Peyer's patch (tissue), 4 donors: ENCODE results near the gene OR10A7. TPM values are rescaled to one million over a fixed set of nuclear protein-coding genes. Genes with fewer than 3 reads are reported as not detected.
"Not testable (repeated sequence)": the region's sequence is repeated elsewhere in the genome, so short reads cannot be mapped to it uniquely, and the experiment has no call there.

Experiments
- DNase-seq, 3 donors: peaks; one replicate each; pipeline ENCODE4 v3.0.0-alpha.2; 2017 to 2019
- H3K27ac ChIP-seq, 4 donors: fragments of 200-600 bp; sonication (generic); one replicate each; pipeline ENCODE4 v1.5.1; 2016 to 2019
- H3K27me3 ChIP-seq, 2 donors: fragments of 200-600 bp; sonication (generic); one replicate each; pipeline ENCODE4 v1.5.1; 2019
- H3K36me3 ChIP-seq, 3 donors: fragments of 200-600 bp; sonication (generic); one replicate each; pipeline ENCODE4 v1.5.1; 2016 to 2019
- H3K4me1 ChIP-seq, 4 donors: fragments of 200-600 bp; sonication (generic); one replicate each; pipeline ENCODE4 v1.5.1; 2016 to 2019
- H3K4me3 ChIP-seq, 4 donors: fragments of 200-600 bp; sonication (generic); 1 replicate in 3 of 4; 2 replicates in 1 of 4; pipeline ENCODE4 v1.5.1; 2016 to 2019; ENCODE audit warnings: mild to moderate bottlenecking in 1 of 4
- H3K9me3 ChIP-seq, 4 donors: fragments of 200-600 bp; sonication (generic); one replicate each; pipeline ENCODE4 v1.5.1; 2016 to 2019; ENCODE audit warnings: mild to moderate bottlenecking in 1 of 4
- POLR2A ChIP-seq, 2 donors: fragments of 450-650 bp; IDR thresholded peaks; one replicate each; pipeline ENCODE4 v1.5.1; 2017; ENCODE audit warnings: antibody characterized with exemption in 2 of 2, mild to moderate bottlenecking in 2 of 2, moderate library complexity in 2 of 2
- total RNA-seq, 4 donors: library from RNA; depleted of rRNA; stranded (reverse); fragments of >200 nt; gene quantifications; one replicate each; pipeline ENCODE4 v1.1.0, GENCODE V29; 2016
- TF ChIP-seq, protein P1 (sequence below), 6 experiments: fragments of 450-650 bp in 4 of 6; fragments of 200-600 bp in 2 of 6; sonication (generic) in 1 of 6; IDR thresholded peaks; one replicate each; pipeline ENCODE4 v1.5.1; 2017 to 2019; ENCODE audit warnings: antibody characterized with exemption in 6 of 6, mild to moderate bottlenecking in 3 of 6, moderate library complexity in 1 of 6

The OR10A7 gene, protein sequence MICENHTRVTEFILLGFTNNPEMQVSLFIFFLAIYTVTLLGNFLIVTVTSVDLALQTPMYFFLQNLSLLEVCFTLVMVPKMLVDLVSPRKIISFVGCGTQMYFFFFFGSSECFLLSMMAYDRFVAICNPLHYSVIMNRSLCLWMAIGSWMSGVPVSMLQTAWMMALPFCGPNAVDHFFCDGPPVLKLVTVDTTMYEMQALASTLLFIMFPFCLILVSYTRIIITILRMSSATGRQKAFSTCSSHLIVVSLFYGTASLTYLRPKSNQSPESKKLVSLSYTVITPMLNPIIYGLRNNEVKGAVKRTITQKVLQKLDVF
- not detected for total RNA-seq

DNA sequence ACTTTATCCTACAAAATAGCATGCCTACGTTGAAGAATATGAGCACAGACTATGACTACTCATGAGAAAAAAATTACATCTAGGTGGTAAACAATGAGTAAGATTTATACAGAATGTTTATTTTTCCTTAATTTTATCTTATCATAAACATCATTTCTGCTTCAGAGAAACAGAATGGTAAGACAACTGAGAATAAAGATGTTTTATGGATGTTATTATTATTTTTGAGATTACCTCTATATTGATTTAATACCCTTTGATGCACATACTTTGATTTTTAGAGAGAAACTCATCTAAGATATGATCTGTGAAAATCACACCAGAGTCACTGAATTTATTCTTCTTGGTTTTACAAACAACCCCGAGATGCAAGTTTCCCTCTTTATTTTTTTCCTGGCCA, at the start of gene OR10A7:
Gene OR10A7 (plus strand): TSS at position 301 of the 400 bp plus-strand sequence. CDS start 0 bp downstream, at position 301.
- no peaks in the 10 kb centered on the region for H3K9me3 ChIP-seq
- H3K4me1 ChIP-seq, result no peaks in the 10 kb centered on the region
- no peak within 1 kb of the TSS for H3K27ac ChIP-seq
- TF ChIP-seq POLR2A (IDR thresholded peaks at IDR 0.05), result no peak
- H3K4me3 ChIP-seq, result no peak within 1 kb of the TSS
- no peaks in the 10 kb centered on the region for H3K27me3 ChIP-seq
- DNase-seq, result no peak
- H3K36me3 ChIP-seq, result no peaks in the 10 kb centered on the region

DNA sequence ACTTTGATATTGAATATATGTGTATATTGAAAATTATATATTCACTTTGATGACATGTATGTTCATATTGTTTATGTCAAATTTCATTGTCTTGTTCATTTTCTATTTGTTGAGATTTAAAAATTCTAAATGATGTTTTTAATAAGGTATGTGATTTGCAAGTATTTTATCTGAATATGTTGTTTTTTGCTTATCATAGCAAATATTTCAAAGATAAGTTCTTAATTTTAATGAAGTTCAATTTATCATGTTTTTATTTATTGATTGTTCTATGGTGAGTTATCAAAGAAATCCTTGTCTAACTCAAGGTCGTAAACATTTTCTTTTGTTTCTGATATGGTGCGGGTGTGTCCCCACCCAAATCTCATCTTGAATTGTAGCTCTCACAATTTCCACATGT, 49.4 kb upstream of the OR10A7 start:
- Histone ChIP-seq H3K36me3 (no peaks in the 10 kb centered on the region), H3K9me3 (no peaks in the 10 kb centered on the region), H3K27me3 (no peaks in the 10 kb centered on the region), H3K4me1 (no peaks in the 10 kb centered on the region), H3K27ac (no peak overlapping the region), H3K4me3 (no peak overlapping the region)
- DNase-seq, result no peak
- TF ChIP-seq, protein P1, sequence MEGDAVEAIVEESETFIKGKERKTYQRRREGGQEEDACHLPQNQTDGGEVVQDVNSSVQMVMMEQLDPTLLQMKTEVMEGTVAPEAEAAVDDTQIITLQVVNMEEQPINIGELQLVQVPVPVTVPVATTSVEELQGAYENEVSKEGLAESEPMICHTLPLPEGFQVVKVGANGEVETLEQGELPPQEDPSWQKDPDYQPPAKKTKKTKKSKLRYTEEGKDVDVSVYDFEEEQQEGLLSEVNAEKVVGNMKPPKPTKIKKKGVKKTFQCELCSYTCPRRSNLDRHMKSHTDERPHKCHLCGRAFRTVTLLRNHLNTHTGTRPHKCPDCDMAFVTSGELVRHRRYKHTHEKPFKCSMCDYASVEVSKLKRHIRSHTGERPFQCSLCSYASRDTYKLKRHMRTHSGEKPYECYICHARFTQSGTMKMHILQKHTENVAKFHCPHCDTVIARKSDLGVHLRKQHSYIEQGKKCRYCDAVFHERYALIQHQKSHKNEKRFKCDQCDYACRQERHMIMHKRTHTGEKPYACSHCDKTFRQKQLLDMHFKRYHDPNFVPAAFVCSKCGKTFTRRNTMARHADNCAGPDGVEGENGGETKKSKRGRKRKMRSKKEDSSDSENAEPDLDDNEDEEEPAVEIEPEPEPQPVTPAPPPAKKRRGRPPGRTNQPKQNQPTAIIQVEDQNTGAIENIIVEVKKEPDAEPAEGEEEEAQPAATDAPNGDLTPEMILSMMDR (IDR thresholded peaks at IDR 0.05), result no peak
- TF ChIP-seq POLR2A (IDR thresholded peaks at IDR 0.05), result no peak

DNA sequence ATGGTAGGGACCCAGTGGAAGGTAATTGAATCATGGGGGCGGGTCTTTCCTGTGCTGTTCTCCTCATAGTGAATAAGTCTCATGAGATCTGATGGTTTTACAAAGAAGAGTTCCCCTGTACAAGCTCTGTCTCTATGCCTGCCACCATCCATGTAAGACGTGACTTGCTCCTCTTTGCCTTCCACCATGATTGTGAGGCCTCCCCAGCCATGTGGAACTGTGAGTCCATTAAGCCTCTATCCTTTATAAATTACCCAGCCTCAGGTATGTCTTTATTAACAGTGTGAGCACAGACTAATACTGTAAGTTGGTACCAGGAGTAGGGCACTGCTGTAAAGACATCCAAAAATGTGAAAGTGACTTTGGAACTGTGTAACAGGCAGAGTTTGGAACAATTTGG, 49.0 kb upstream of the OR10A7 start:
- H3K27ac ChIP-seq, H3K36me3 ChIP-seq, H3K4me3 ChIP-seq, H3K4me1 ChIP-seq, H3K9me3 ChIP-seq, H3K27me3 ChIP-seq, DNase-seq: not testable (repeated sequence)

DNA sequence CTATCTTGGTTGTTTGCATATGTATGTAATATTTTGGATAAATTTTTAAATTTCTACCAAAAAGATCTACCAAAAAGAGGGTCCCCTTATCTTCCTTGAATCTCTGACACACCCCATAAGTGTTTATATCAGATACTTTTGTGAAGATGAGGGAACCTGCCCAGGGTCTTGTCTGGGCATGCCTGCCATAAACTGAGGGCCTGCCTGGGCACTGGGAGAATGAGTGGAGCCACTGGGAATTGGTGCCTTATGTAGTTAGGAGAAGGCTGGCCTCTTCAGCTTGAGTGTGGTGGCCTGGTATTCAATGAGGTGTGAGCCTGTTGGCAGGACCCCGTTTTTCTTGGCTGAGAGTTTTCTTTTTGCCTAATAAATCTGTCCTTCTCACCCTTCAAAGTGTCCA, 48.1 kb upstream of the OR10A7 start:
- no peak for DNase-seq
- Histone ChIP-seq H3K9me3 (no peaks in the 10 kb centered on the region), H3K27ac (no peak overlapping the region), H3K4me3 (no peak overlapping the region), H3K4me1 (no peaks in the 10 kb centered on the region), H3K36me3 (no peaks in the 10 kb centered on the region), H3K27me3 (no peaks in the 10 kb centered on the region)
- TF ChIP-seq, protein P1 (IDR thresholded peaks at IDR 0.05), result no peak

DNA sequence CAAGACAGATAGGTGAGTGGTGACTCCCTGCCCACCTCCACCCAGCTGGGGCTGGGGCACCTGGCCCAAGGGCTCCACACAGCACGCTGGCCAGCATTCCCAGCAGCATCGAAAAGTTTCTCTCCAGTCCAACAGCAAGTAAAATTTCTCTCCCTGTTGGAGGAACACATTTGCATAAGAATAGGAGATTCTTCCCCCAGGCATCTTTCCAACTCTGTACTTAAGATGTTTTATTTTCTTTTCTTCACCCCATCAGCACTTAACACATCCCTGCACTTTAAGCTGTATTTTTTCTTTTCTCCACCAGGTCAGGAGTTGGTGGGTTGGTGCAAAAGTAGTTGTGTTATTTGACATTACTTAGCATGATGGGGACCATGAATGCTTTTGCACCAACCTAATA, 47.4 kb upstream of the OR10A7 start:
- H3K4me3 ChIP-seq, result no peak overlapping the region
- no peak for DNase-seq
- no peaks in the 10 kb centered on the region for H3K4me1 ChIP-seq
- H3K27me3 ChIP-seq, result no peaks in the 10 kb centered on the region
- H3K36me3 ChIP-seq, result no peaks in the 10 kb centered on the region
- TF ChIP-seq POLR2A (IDR thresholded peaks at IDR 0.05), result no peak
- TF ChIP-seq, protein P1 (IDR thresholded peaks at IDR 0.05), result no peak
- H3K9me3 ChIP-seq, result no peaks in the 10 kb centered on the region
- H3K27ac ChIP-seq, result no peak overlapping the region

DNA sequence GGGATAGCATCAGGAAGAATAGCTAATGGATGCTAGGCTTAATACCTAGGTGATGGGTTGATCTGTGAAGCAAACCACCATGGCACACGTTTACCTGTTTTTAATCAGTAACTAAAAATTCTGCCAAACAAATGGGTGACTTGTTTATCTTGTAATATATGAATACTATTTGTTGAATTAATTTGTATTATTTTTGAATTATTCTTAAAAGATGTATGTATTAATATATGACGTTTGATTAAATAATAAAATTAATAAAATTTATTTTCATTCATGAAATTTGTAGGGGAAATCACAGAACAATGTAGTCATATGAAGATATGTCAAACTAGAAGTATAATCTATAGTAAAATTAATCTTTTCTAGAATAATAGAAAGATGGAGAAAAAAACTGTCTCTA, 32.3 kb upstream of the OR10A7 start:
- no peak for DNase-seq
- H3K4me1 ChIP-seq, result no peaks in the 10 kb centered on the region

More for the DNA sequence above, 32.3 kb upstream of the OR10A7 start:
- Histone ChIP-seq H3K4me3 (no peak overlapping the region), H3K27me3 (no peaks in the 10 kb centered on the region), H3K9me3 (no peaks in the 10 kb centered on the region), H3K27ac (no peak overlapping the region), H3K36me3 (no peaks in the 10 kb centered on the region)
- TF ChIP-seq, protein P1 (IDR thresholded peaks at IDR 0.05), result no peak
- no peak for TF ChIP-seq POLR2A (IDR thresholded peaks at IDR 0.05)
